Right atrium auricular region (tissue), 2 donors: ENCODE results near the gene TMEM121. TPM values are rescaled to one million over a fixed set of nuclear protein-coding genes. Genes with fewer than 3 reads are reported as not detected.
"Not testable (repeated sequence)": the region's sequence is repeated elsewhere in the genome, so short reads cannot be mapped to it uniquely, and the experiment has no call there.

Source experiments
- DNase-seq: peaks from one replicate; pipeline ENCODE4 v3.0.0-alpha.2; 2019; ENCODE audit warnings: low spot score
- H3K27ac ChIP-seq, 2 donors: fragments of 200-600 bp; sonication (generic); 1 replicate in 1 of 2; 2 replicates in 1 of 2; pipeline ENCODE4 v1.5.1; 2016 to 2019
- H3K27me3 ChIP-seq, 2 donors: fragments of 200-600 bp; sonication (generic); one replicate each; pipeline versions ENCODE4 v1.5.1 to v1.6.0; 2017 to 2019
- H3K36me3 ChIP-seq: fragments of 200-600 bp; sonication (generic); one replicate; pipeline ENCODE4 v1.5.1; 2016
- H3K4me1 ChIP-seq, 2 donors: fragments of 200-600 bp; sonication (generic); one replicate each; pipeline versions ENCODE4 v1.5.1 to v1.6.0; 2017 to 2019
- H3K4me3 ChIP-seq, 2 donors: fragments of 200-600 bp; sonication (generic); 1 replicate in 1 of 2; 2 replicates in 1 of 2; pipeline ENCODE4 v1.5.1; 2017 to 2019; ENCODE audit warnings: mild to moderate bottlenecking in 1 of 2, moderate library complexity in 1 of 2
- H3K9me3 ChIP-seq, 2 donors: fragments of 200-600 bp; sonication (generic); one replicate each; pipeline ENCODE4 v1.5.1; 2019
- total RNA-seq, 2 donors: library from RNA; depleted of rRNA; stranded (reverse); fragments of >200 nt; gene quantifications; one replicate each; pipeline ENCODE4 v1.1.0, GENCODE V29; 2016
- TF ChIP-seq, protein P1 (sequence below), 2 donors: fragments of 200-600 bp; sonication (generic); IDR thresholded peaks; one replicate each; pipeline ENCODE4 v1.5.1; 2019; ENCODE audit warnings: antibody characterized with exemption in 2 of 2

The TMEM121 gene
- total RNA-seq, 2 donors from 2014 or later: 3.4 to 5.8 TPM

DNA sequence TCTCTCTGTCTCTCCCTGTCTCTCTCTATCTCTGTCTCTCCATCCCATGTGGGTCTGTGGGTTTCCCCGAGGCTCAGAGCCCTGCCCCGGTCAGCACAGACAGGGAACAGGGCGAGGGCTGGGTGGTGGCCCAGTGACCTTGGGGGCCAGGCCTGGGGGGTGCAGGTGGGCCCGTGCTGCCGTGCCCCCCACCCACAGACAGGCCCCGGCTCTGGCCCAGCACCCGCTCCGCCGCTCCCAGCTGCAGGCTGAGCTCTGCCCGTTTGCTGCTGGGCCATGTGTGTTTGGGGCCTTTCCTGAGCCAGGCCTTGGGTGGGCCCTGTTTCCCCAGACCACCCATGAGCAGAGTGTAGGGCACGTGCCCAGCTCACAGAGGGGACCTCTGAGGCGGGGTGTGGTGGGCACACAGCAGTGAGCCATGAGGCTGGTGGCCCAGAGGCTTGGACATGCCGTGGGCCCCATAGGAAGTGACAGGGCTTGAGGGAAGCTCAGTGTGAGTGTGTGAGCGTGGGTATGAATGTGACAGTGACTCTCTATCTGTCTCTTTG, 51.0 kb downstream of the TMEM121 start:
- Histone ChIP-seq H3K4me1 (no peaks in the 10 kb centered on the region), H3K9me3 (no peaks in the 10 kb centered on the region), H3K36me3 (no peaks in the 10 kb centered on the region), H3K27ac (no peak overlapping the region), H3K27me3 (no peaks in the 10 kb centered on the region), H3K4me3 (no peak overlapping the region)
- DNase-seq: no peak
- TF ChIP-seq, protein P1, sequence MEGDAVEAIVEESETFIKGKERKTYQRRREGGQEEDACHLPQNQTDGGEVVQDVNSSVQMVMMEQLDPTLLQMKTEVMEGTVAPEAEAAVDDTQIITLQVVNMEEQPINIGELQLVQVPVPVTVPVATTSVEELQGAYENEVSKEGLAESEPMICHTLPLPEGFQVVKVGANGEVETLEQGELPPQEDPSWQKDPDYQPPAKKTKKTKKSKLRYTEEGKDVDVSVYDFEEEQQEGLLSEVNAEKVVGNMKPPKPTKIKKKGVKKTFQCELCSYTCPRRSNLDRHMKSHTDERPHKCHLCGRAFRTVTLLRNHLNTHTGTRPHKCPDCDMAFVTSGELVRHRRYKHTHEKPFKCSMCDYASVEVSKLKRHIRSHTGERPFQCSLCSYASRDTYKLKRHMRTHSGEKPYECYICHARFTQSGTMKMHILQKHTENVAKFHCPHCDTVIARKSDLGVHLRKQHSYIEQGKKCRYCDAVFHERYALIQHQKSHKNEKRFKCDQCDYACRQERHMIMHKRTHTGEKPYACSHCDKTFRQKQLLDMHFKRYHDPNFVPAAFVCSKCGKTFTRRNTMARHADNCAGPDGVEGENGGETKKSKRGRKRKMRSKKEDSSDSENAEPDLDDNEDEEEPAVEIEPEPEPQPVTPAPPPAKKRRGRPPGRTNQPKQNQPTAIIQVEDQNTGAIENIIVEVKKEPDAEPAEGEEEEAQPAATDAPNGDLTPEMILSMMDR (IDR thresholded peaks at IDR 0.05): no peak

DNA sequence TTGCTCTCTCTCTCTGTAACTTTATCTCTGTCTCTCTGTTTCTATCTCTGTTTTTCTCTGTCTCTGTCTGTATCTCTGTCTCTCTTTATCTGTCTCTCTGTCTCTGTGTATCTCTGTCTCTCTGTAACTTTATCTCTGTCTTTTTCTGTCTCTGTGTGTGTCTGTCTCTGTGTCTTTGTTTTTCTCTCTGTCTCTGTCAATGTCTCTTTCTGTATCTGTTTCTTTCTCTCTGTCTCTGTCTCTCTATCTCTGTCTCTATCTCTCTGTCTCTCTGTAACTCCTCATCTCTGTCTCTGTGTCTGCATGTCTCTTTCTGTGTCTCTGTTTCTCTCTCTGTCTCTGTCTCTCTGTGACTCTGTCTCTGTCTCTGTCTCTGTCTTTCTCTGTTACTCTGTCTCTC, 51.7 kb downstream of the TMEM121 start:
- Histone ChIP-seq H3K4me3 (no peak overlapping the region), H3K4me1 (no peaks in the 10 kb centered on the region), H3K36me3 (no peaks in the 10 kb centered on the region), H3K9me3 (no peaks in the 10 kb centered on the region), H3K27me3 (no peaks in the 10 kb centered on the region), H3K27ac (no peak overlapping the region)
- DNase-seq: no peak
- TF ChIP-seq, protein P1 (IDR thresholded peaks at IDR 0.05): no peak

DNA sequence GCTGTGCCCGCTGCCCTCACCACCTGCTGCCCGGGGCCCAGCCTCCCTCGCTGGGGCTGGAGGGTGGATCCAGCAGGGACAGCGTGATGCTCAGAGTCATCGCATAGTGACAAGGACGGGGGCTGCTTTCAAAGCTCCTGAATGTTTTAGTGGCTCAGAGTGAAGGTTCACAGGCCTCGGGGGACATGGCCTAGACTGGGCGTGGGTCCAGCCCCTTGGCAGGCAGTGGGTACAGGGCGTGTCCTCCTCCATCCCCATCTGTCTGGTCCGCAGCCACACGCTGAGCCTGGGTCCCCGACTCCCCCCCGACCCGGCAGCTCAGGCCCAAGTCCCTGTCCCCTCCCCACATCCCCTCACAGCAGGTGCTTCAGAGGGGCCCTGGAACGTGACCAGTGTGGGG, 52.8 kb downstream of the TMEM121 start:
- not testable (repeated sequence) for H3K27me3 ChIP-seq, H3K4me1 ChIP-seq, DNase-seq, H3K36me3 ChIP-seq, H3K27ac ChIP-seq, H3K9me3 ChIP-seq, H3K4me3 ChIP-seq

Other genes starting within 250 kb of the TMEM121 start
- 10 to 100 TPM; 16.2 to 17.2 TPM for gene BRF1, start 225.6 kb upstream of the TMEM121 start, total RNA-seq
- gene PACS2, start 211.8 kb upstream of the TMEM121 start, total RNA-seq: 10 to 100 TPM; 55.0 to 59.7 TPM
- under 1 TPM in 1 of 2 donors, not detected in 1; 0.16 TPM for gene TEX22, start 128.0 kb upstream of the TMEM121 start, total RNA-seq
- gene MTA1, start 106.8 kb upstream of the TMEM121 start, total RNA-seq: 10 to 100 TPM; 51.9 to 61.7 TPM
- gene CRIP2, start 51.8 kb upstream of the TMEM121 start, total RNA-seq: 1,000 to 10,000 TPM in 1 of 2 donors, 100 to 1,000 TPM in 1; 831 to 1,272 TPM
- 10 to 100 TPM; 42.9 to 79.2 TPM for gene CRIP1, start 39.7 kb upstream of the TMEM121 start, total RNA-seq
- gene TEDC1, start 35.3 kb upstream of the TMEM121 start, total RNA-seq: 1 to 10 TPM; 3.5 to 3.9 TPM